OCI-LY1 (cell line): ENCODE data around the gene FAIM.

Source experiments
- CTCF ChIP-seq: fragments of 200-600 bp; sonication (generic), shearing (Covaris generic); IDR thresholded peaks from 2 replicates; pipeline ENCODE4 v1.5.1; 2017; ENCODE audit warnings: mild to moderate bottlenecking, antibody characterized with exemption, low read length, moderate library complexity, mixed read lengths
- EZH2 ChIP-seq: fragments of 200-600 bp; sonication (generic), shearing (Covaris generic); IDR thresholded peaks from 2 replicates; pipeline ENCODE4 v1.8.0; 2017; ENCODE audit warnings: borderline replicate concordance, mixed run types, mild to moderate bottlenecking, antibody characterized with exemption, low read length, moderate library complexity, mixed read lengths

GRCh38 chr3:138629526-138629925 lies 21.0 kb downstream of the FAIM start:
- TF ChIP-seq CTCF (no peak), EZH2 (no peak)
